AG09309 (cell line): ENCODE data around the gene ICAM2.

ENCODE experiments used
- DNase-seq: peaks from one replicate; pipeline ENCODE4 v3.0.0-alpha.2; 2010; ENCODE audit warnings: low read depth
- H3K4me3 ChIP-seq: 2 replicates; pipeline ENCODE4 v1.5.1; 2011; ENCODE audit warnings: mild to moderate bottlenecking, low read depth, low read length, moderate library complexity; ENCODE audit not compliant: control insufficient read depth
- CTCF ChIP-seq: IDR thresholded peaks from 2 replicates; pipeline ENCODE4 v1.5.1; 2011; ENCODE audit warnings: mild to moderate bottlenecking, low read depth, low read length, inconsistent platforms; ENCODE audit not compliant: insufficient read depth, control insufficient read depth; ENCODE audit errors: missing control alignments

Gene ICAM2

DNA sequence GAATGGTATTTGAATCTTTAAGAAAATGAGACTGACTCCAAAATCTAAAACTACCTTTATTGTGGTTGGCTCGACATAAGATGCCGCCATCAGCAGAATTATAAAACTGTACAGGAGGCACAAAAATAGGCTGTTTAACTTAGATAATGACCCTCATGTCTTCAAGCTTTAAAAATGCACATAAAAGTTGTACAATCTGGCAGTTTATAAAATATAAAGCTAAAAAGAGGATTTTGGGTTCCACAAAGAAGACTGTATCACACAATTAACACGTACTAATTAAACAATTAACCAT lies 18.6 kb upstream of the ICAM2 start:
- no peak for TF ChIP-seq CTCF
- H3K4me3 ChIP-seq = no peak overlapping the region
- no peak for DNase-seq

- DNase-seq = no peak
- H3K4me3 ChIP-seq = no peak overlapping the region
- TF ChIP-seq CTCF = no peak
Observed at GRCh38 chr17:64038331-64039105, 18.1 kb upstream of the ICAM2 start.

DNA sequence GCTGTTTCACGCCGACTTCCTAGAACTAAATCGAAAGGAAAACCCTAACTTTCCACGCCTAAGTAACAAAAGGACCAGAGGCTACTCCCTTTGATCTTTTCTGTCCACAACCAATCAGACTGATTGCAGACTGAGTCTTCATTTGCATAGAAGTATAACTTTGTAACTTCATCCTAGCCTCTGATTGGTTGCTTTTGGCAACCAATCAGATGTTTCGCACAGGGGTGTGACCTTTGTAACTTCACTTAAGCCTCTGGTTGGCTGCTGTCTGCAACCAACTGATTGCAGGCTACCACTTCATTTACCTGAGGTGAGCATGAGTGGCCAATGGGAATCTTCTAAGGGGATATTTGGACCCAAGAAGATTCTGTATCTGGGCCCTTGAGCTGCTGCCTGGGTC lies 17.4 kb upstream of the ICAM2 start:
- H3K4me3 ChIP-seq = no peak overlapping the region
- DNase-seq = no peak
- no peak for TF ChIP-seq CTCF

GRCh38 chr17:64037180-64037579 lies 16.7 kb upstream of the ICAM2 start:
- no peak overlapping the region for H3K4me3 ChIP-seq
- no peak for DNase-seq
- no peak for TF ChIP-seq CTCF

DNA sequence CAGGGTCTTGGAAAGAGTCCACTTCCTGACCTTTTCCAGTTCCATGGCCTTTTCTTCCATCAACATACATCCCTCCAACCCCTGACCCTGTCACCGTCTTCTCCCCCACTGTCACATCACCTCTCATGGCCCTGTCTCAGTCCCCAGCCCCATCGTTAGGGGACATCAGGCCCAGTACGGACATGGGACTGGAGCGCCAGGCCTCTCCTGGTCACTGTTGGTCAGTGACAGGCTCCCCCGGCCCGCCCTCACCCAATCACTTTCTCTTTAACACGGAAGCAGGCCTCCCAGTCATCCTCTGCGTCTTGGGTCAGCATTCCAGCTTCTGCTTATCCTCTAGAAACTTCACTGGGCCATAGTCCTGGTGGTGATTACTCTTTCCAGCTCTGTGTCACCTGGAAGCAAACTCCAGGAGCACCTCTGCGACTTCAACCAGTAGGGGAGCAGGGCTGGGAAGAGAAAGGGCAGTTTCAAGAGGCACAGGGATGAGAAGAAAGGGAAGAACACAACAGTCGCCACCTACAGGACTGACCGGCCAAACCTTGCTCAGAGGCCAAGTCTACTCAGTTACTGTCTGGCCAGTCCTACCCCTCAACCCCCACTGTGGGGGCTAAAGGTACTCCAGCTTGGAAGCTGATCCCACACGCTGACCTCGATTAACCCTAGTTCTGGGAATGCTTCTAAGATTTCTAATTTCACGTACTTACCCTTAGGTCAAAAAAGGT lies 15.9 kb upstream of the ICAM2 start:
- no peak for TF ChIP-seq CTCF
- no peak overlapping the region for H3K4me3 ChIP-seq
- no peak for DNase-seq

- no peak overlapping the region for H3K4me3 ChIP-seq
- DNase-seq = no peak
- no peak for TF ChIP-seq CTCF
Observed at GRCh38 chr17:64032081-64032480, 11.6 kb upstream of the ICAM2 start.
